Thyroid gland (tissue), 4 donors: ENCODE measurements around the gene PSD4. TPM values are rescaled to one million over a fixed set of nuclear protein-coding genes. Genes with fewer than 3 reads are reported as not detected.

Experiments used
- DNase-seq, 2 donors: peaks; one replicate each; pipeline ENCODE4 v3.0.0-alpha.2; 2019
- H3K27ac ChIP-seq, 3 donors: fragments of 200-600 bp; sonication (generic); 1 replicate in 2 of 3; 2 replicates in 1 of 3; pipeline ENCODE4 v1.5.1; 2016 to 2019; ENCODE audit warnings: mild to moderate bottlenecking in 1 of 3, moderate library complexity in 1 of 3
- H3K27me3 ChIP-seq: fragments of 200-600 bp; sonication (generic); one replicate; pipeline ENCODE4 v1.5.1; 2019
- H3K36me3 ChIP-seq, 2 donors: fragments of 200-600 bp; sonication (generic); one replicate each; pipeline ENCODE4 v1.5.1; 2016 to 2019
- H3K4me1 ChIP-seq, 2 donors: fragments of 200-600 bp; sonication (generic); one replicate each; pipeline ENCODE4 v1.5.1; 2017 to 2019
- H3K4me3 ChIP-seq, 3 donors: fragments of 200-600 bp; sonication (generic); replicated peaks in 1 of 3; 1 replicate in 2 of 3; 2 replicates in 1 of 3; pipeline ENCODE4 v1.5.1; 2016; ENCODE audit warnings: mild to moderate bottlenecking in 1 of 3
- H3K9me3 ChIP-seq: fragments of 200-600 bp; sonication (generic); one replicate; pipeline ENCODE4 v1.5.1; 2017
- CTCF ChIP-seq, 6 experiments: fragments of 200-600 bp in 3 of 6; fragments of 450-650 bp in 3 of 6; sonication (generic) in 3 of 6; IDR thresholded peaks; one replicate each; pipeline ENCODE4 v1.5.1; 2016 to 2019; ENCODE audit warnings: antibody characterized with exemption in 6 of 6, mild to moderate bottlenecking in 2 of 6, inconsistent platforms in 1 of 6, moderate library complexity in 1 of 6
- POLR2A ChIP-seq, 2 donors: fragments of 450-650 bp; IDR thresholded peaks; one replicate each; pipeline ENCODE4 v1.6.1; 2017; ENCODE audit warnings: antibody characterized with exemption in 2 of 2, mild to moderate bottlenecking in 2 of 2, moderate library complexity in 1 of 2
- WGBS, 2 donors: methylation state at CpG; one replicate each; pipeline ENCODE4 v1.1.5; 2017; 5-methylcytosine and 5-hydroxymethylcytosine counted together
- intact Hi-C: fragments of 100-400 bp; cut with DNase I; formaldehyde crosslinking; loops from one replicate; pipeline ENCODE4 v1.15.1; 2023
- total RNA-seq, 4 donors: library from RNA; depleted of rRNA; stranded (reverse); fragments of >200 nt; gene quantifications; one replicate each; pipeline ENCODE4 v1.2.3, GENCODE V29; 2016

PSD4 gene
- total RNA-seq, 4 donors from 2014 or later, result 63.7 to 136 (median 111) TPM

GRCh38 chr2:113211226-113212105 is 37.7 kb downstream of the PSD4 start:
- no peak for TF ChIP-seq CTCF (IDR thresholded peaks at IDR 0.05)
- TF ChIP-seq POLR2A (IDR thresholded peaks at IDR 0.05), result peak in 1 of 2 donors; percentile 49
- 58 to 64% methylated on average over 13 of the region's 13 CpGs for WGBS, 2 donors
- no peak overlapping the region for H3K4me3 ChIP-seq

GRCh38 chr2:113212245-113213060 is 38.7 kb downstream of the PSD4 start:
- Histone ChIP-seq H3K4me3 (no peak overlapping the region), H3K9me3 (no peaks in the 10 kb centered on the region), H3K27ac (peak overlapping the region; percentile 92 to 97 (median 94)), H3K4me1 (peaks cover 69 to 94% of the 10 kb centered on the region in 2 donors), H3K36me3 (no peaks in the 10 kb centered on the region), H3K27me3 (no peaks in the 10 kb centered on the region)
- intact Hi-C loops, result no loop called here
- DNase-seq, result peak; percentile 81 to 85
- TF ChIP-seq POLR2A (IDR thresholded peaks at IDR 0.05) (peak in 1 of 2 donors; percentile 61), CTCF (IDR thresholded peaks at IDR 0.05) (no peak)
- WGBS, 2 donors, result 5 to 17% methylated on average over 13 to 22 of the region's 26 CpGs

More at GRCh38 chr2:113211226-113212105, 37.7 kb downstream of the PSD4 start:
- no peaks in the 10 kb centered on the region for H3K9me3 ChIP-seq
- H3K27ac ChIP-seq, result peak overlapping the region; percentile 92 to 97 (median 94)
- intact Hi-C loops, result no loop called here
- peaks cover 64 to 92% of the 10 kb centered on the region in 2 donors for H3K4me1 ChIP-seq
- no peaks in the 10 kb centered on the region for H3K27me3 ChIP-seq
- peak in 1 of 2 donors; percentile 54 for DNase-seq
- no peaks in the 10 kb centered on the region for H3K36me3 ChIP-seq

DNA sequence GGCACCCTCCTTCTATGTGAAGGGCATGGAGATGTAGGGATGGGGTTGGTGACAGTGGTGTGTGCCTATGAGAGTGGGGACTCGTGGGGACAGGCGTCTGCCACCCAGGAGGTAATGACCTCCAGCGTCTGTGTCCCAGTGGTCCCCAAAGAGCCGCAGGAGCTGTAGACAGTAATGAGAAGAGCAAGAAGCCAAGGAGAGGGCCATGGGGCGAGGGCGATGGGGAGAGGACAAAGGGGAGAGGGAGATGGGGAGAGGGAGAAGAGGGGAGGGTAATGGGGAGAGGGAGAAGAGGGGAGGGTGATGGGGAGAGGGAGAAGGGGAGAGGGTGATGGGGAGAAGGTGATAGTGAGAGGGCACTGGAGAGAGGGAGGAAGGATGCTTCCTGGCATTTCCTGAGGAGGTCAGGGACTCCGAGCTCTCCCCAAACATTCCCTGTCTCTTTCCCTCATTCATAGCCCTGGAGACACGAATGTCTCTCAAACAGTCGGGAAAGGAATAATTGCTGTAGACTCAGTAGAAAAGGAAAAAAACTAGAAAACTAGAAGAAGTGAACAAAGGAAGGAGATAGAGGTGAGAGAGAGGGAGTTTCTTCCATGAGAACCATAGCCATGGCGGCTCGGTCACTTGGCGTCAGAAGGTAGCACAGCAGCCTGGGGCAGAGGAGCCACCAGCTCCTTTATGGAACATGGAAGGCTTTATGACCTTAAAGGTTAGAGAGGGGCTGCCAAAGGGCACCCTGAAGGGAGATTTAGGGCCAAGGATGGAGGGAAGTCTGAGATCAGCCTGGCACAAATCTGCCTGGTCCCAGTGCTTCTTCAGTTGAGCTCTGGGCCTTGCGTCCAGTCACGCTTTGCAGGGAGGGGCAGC is 39.5 kb downstream of the PSD4 start:
- Histone ChIP-seq H3K36me3 (peaks cover 7 to 8% of the 10 kb centered on the region in 2 donors), H3K27ac (peak overlapping the region; percentile 92 to 97 (median 94)), H3K9me3 (no peaks in the 10 kb centered on the region), H3K4me1 (peaks cover 69 to 94% of the 10 kb centered on the region in 2 donors), H3K4me3 (no peak overlapping the region), H3K27me3 (no peaks in the 10 kb centered on the region)
- 48 to 58% methylated on average over 14 of the region's 14 CpGs for WGBS, 2 donors
- DNase-seq, result peak in 1 of 2 donors; percentile 43
- intact Hi-C loops, result no loop called here
- TF ChIP-seq CTCF (IDR thresholded peaks at IDR 0.05) (no peak), POLR2A (IDR thresholded peaks at IDR 0.05) (peak in 1 of 2 donors; percentile 3)

DNA sequence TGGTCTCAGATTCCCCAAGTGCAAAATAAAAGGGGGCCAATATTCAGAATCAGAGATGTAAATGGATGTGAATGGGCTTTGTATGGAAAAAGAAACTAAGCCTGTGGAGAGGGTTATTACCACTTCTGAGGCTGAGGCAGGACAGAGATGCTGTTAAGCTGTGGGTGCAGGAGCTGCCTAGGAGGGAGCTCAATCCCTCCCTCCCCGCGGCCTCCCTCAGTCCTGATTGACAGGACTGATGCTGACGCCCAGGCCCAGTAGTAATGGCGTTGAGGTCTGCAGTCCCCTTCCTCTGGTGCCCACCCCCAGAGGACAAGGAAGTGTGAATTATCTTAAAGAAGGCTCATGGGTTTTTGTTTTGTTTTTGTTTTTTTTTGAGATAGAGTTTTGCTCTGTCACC is 40.4 kb downstream of the PSD4 start:
- 42 to 48% methylated on average over 4 of the region's 4 CpGs for WGBS, 2 donors
- TF ChIP-seq POLR2A (IDR thresholded peaks at IDR 0.05) (no peak), CTCF (IDR thresholded peaks at IDR 0.05) (no peak)
- intact Hi-C loops, result no loop called here
- Histone ChIP-seq H3K27me3 (no peaks in the 10 kb centered on the region), H3K4me3 (no peak overlapping the region), H3K36me3 (peaks cover 9 to 12% of the 10 kb centered on the region in 2 donors), H3K27ac (peak overlapping the region; percentile 92 to 97 (median 94)), H3K9me3 (no peaks in the 10 kb centered on the region), H3K4me1 (peaks cover 72 to 96% of the 10 kb centered on the region in 2 donors)
- DNase-seq, result peak in 1 of 2 donors; percentile 50
